Measurements from ENCODE around the gene ZNF853. TPM values are rescaled to one million over a fixed set of nuclear protein-coding genes. Genes with fewer than 3 reads are reported as not detected.

Gene ZNF853
- total RNA-seq, 1 donor = 0.54 TPM

DNA sequence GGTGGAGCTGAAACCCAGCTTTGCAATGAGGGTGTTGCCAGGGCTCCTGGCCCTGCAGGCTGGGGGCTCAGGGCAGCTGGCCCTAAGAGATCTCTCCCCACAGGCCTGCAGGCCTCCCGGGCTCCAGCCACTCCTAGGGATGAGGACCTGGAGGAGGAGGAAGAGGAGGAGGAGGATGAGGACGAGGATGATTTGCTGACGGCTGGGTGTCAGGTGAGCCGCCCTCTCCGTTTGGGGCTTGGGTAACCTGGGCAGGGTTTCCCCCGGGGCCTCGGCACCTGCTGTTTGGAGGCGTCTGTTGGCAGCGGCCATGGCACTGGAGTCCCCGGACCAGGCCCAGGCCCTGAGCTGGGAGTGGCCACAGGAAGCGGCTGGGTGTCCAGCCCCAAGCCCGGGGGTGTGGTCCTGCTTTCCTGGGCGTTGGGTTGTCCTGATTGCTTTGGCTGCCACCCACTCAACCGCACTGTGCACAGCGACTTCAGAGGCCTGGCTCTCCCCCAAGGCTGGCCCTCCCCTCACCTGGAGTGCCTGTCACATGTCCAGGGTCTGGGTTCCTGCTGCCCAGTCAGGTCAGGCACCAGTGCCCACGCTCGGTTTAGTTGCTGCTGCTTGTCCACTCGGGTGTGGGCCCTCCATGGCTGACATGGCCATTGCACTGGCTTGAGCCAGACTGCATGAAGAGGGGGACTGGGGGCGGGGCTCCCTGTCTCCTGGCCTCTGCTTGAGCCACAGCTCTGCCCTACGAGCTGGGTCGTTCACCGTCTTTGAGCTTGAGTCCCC lies 27.6 kb downstream of the ZNF853 start:
- no peak overlapping the region for H3K4me3 ChIP-seq (ENCODE audit: low read depth, low read length)
- no peak for DNase-seq (ENCODE audit: low read depth)

DNA sequence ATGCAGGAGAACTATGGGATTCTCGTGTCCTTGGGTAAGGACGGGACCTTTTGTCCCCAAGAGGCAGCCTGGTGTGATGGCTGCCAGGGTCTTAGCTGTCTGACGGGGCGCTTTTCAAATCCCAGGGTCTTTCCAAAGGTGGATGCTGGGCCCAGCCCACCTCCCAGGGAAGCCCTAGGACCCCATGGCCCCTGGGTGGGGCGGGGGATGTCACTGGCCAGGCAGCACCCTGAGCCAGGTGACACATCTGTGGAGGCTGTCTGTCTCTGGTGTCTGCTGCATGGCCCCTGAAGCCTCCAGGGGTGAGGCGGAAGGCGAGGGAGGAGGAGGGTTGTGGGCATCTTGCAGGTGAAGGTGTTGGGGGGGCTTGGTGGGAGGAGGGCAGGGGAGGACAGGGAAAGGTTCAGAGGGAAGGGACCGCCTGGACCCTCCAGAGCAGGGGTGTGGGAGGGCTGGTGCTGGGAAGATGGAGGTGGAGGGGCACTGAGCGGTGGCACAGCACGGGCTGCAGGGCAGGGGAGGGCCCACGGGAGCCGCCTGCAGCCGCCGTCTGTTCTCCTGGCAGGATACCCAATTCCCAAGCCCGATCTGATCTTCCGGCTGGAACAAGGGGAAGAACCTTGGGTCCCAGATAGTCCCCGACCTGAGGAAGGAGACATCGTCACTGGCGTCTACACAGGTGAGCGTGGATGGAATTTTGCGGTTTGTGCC lies 28.7 kb downstream of the ZNF853 start:
- DNase-seq (ENCODE audit: low read depth) = no peak
- H3K4me3 ChIP-seq (ENCODE audit: low read depth, low read length) = no peak overlapping the region
- TF ChIP-seq, protein P1, sequence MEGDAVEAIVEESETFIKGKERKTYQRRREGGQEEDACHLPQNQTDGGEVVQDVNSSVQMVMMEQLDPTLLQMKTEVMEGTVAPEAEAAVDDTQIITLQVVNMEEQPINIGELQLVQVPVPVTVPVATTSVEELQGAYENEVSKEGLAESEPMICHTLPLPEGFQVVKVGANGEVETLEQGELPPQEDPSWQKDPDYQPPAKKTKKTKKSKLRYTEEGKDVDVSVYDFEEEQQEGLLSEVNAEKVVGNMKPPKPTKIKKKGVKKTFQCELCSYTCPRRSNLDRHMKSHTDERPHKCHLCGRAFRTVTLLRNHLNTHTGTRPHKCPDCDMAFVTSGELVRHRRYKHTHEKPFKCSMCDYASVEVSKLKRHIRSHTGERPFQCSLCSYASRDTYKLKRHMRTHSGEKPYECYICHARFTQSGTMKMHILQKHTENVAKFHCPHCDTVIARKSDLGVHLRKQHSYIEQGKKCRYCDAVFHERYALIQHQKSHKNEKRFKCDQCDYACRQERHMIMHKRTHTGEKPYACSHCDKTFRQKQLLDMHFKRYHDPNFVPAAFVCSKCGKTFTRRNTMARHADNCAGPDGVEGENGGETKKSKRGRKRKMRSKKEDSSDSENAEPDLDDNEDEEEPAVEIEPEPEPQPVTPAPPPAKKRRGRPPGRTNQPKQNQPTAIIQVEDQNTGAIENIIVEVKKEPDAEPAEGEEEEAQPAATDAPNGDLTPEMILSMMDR (IDR thresholded peaks at IDR 0.05; ENCODE audit: insufficient read depth, low read length) = no peak

More for the DNA sequence above, 27.6 kb downstream of the ZNF853 start:
- TF ChIP-seq, protein P1 (IDR thresholded peaks at IDR 0.05; ENCODE audit: insufficient read depth, low read length) = no peak

DNA sequence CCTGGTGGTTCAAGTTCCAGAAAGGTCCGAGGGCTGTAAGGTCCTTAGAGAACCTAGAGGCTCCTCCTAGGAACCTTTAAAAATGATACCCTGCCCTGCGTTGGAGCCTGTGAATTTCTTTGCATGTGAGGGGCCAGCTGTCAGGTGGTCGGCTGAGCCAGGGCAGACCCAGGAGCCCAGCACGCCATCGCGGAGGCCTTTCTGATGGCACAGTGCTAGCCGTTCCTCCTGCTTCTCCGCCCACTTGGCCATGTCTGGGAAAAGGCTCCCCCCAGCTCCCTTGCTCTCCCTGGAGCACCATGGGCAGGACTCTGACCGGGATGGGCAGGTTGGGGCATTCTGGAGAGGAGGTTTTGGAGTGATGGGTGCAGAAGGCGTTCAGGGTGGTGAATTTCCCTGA lies 29.3 kb downstream of the ZNF853 start:
- H3K4me3 ChIP-seq (ENCODE audit: low read depth, low read length) = no peak overlapping the region
- TF ChIP-seq, protein P1 (IDR thresholded peaks at IDR 0.05; ENCODE audit: insufficient read depth, low read length) = no peak
- no peak for DNase-seq (ENCODE audit: low read depth)

- TF ChIP-seq, protein P1 (IDR thresholded peaks at IDR 0.05; ENCODE audit: insufficient read depth, low read length) = no peak
- no peak for DNase-seq (ENCODE audit: low read depth)
- H3K4me3 ChIP-seq (ENCODE audit: low read depth, low read length) = no peak overlapping the region
Measured at GRCh38 chr7:6646465-6646864, 31.1 kb downstream of the ZNF853 start.

DNA sequence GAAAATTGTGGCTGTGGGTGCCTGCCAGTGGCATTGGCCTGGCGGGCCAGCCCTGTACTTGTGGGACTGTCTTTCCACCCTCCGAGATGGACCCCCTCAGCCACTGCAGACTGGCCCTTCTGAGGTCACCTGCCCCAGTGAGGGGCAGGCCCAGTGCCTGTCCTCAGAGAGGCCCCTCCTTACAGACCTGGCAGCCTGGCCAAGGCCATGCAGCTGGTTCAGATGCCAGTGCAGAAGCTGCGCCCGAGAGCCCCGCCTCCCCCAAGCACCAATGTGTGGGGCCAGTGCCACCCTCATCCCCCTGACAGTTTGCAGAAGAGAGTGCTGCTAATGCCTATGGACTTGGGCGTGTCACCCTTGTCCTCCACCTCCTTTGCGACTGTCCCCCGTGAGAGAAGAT lies 31.7 kb downstream of the ZNF853 start:
- TF ChIP-seq, protein P1 (IDR thresholded peaks at IDR 0.05; ENCODE audit: insufficient read depth, low read length) = no peak
- DNase-seq (ENCODE audit: low read depth) = no peak

GRCh38 chr7:6647541-6647940 lies 32.1 kb downstream of the ZNF853 start:
- TF ChIP-seq, protein P1 (IDR thresholded peaks at IDR 0.05; ENCODE audit: insufficient read depth, low read length) = no peak
- no peak for DNase-seq (ENCODE audit: low read depth)
- H3K4me3 ChIP-seq (ENCODE audit: low read depth, low read length) = no peak overlapping the region

More for the DNA sequence above, 31.7 kb downstream of the ZNF853 start:
- no peak overlapping the region for H3K4me3 ChIP-seq (ENCODE audit: low read depth, low read length)
